ENCODE measurements around the gene GATA3.
A peak's percentile ranks its signal among the peaks of the same experiment; 100 is the strongest.

GATA3 gene

GRCh38 chr10:8037941-8038894 is 16.3 kb upstream of the GATA3 start:
- no peak for DNase-seq

- no peak for DNase-seq
Measured at GRCh38 chr10:8039321-8039881, 15.1 kb upstream of the GATA3 start.

- DNase-seq = no peak
Measured at GRCh38 chr10:8040651-8041050, 13.8 kb upstream of the GATA3 start.

- no peak for DNase-seq
Measured at GRCh38 chr10:8041284-8041991, 13.1 kb upstream of the GATA3 start.

GRCh38 chr10:8041992-8042720 is 12.3 kb upstream of the GATA3 start:
- DNase-seq = no peak

GRCh38 chr10:8042721-8043568 is 11.5 kb upstream of the GATA3 start:
- no peak for DNase-seq

GRCh38 chr10:8043569-8044306 is 10.8 kb upstream of the GATA3 start:
- DNase-seq = peak; percentile 66

GRCh38 chr10:8044331-8044907 is 10.1 kb upstream of the GATA3 start:
- DNase-seq = no peak

- no peak for DNase-seq
Measured at GRCh38 chr10:8044908-8045725, 9.4 kb upstream of the GATA3 start.

- DNase-seq = no peak
Measured at GRCh38 chr10:8045726-8046494, 8.6 kb upstream of the GATA3 start.

- no peak for DNase-seq
Measured at GRCh38 chr10:8047452-8048280, 6.8 kb upstream of the GATA3 start.

- DNase-seq = no peak
Measured at GRCh38 chr10:8048281-8049008, 6.0 kb upstream of the GATA3 start.

GRCh38 chr10:8049045-8049864 is 5.2 kb upstream of the GATA3 start:
- no peak for DNase-seq

GRCh38 chr10:8049865-8050555 is 4.5 kb upstream of the GATA3 start:
- no peak for DNase-seq

- DNase-seq = no peak
Measured at GRCh38 chr10:8050556-8051108, 3.9 kb upstream of the GATA3 start.
